GM12892 (cell line): ENCODE measurements around the gene LIN7A.

Source experiments
- POLR2A ChIP-seq: IDR thresholded peaks from 2 replicates; pipeline ENCODE4 v1.6.1; 2011; ENCODE audit warnings: low read depth, low read length, control low read depth
- POLR2AphosphoS5 ChIP-seq: IDR thresholded peaks from 2 replicates; pipeline ENCODE4 v1.6.1; 2011; ENCODE audit warnings: low read depth, low read length, control low read depth
- TAF1 ChIP-seq: IDR thresholded peaks from 2 replicates; pipeline ENCODE4 v1.6.1; 2011; ENCODE audit warnings: low read depth, mild to moderate bottlenecking, control low read depth, low read length, borderline replicate concordance

- TF ChIP-seq POLR2A (no peak), TAF1 (no peak), POLR2AphosphoS5 (no peak)
These were observed 69.8 kb downstream of the LIN7A start for GRCh38 chr12:80867941-80868340.
